IPS DF 6.9 (cell line): ENCODE data around the gene ATP6V0C.

Experiments
- DNase-seq: peaks from one replicate; pipeline ENCODE4 v3.0.0-alpha.2; 2013; ENCODE audit warnings: low read depth, low spot score
- H3K27ac ChIP-seq: one replicate; pipeline ENCODE4 v1.5.1; 2013; ENCODE audit warnings: low read length, control low read depth
- H3K27me3 ChIP-seq: 2 replicates; pipeline ENCODE4 v1.6.1; 2013; ENCODE audit warnings: mild to moderate bottlenecking, low read length; ENCODE audit not compliant: control insufficient read depth, insufficient read depth
- H3K36me3 ChIP-seq: 2 replicates; pipeline ENCODE4 v1.6.1; 2013; ENCODE audit warnings: low read length; ENCODE audit not compliant: control insufficient read depth, insufficient read depth
- H3K4me1 ChIP-seq: 2 replicates; pipeline ENCODE4 v1.6.1; 2013; ENCODE audit warnings: low read length; ENCODE audit not compliant: control insufficient read depth, insufficient read depth
- H3K4me3 ChIP-seq: 2 replicates; pipeline ENCODE4 v1.5.1; 2013; ENCODE audit warnings: mild to moderate bottlenecking, low read length
- H3K9me3 ChIP-seq: 2 replicates; pipeline ENCODE4 v1.6.1; 2013; ENCODE audit warnings: low read length, inconsistent platforms; ENCODE audit not compliant: control insufficient read depth, insufficient read depth
- WGBS: extraction: QIAGEN DNeasy Blood & Tissue Kit; methylation state at CpG from one replicate; pipeline ENCODE4 v1.1.7; 2013; ENCODE audit warnings: mixed read lengths, missing lambda C conversion rate; ENCODE audit not compliant: insufficient read length, insufficient coverage; 5-methylcytosine and 5-hydroxymethylcytosine counted together

Gene ATP6V0C

DNA sequence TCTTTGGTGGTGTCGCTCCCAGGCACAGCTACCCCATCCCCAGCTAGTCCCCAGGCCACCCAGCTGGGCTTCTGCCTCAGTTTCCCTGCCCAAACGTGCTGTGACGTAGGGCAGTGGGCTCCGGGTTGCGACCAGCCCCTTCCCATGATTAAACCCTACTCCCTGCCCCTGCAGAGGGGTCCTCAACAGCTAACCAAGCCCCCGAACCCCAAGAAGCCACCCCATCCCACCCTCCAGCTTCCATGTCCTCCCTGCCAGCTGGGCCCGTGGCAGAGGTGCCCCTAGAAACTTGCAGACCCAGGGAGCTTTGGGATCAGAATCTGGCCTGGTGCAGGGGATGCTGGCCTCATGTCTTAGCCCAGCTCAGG lies 43.5 kb upstream of the ATP6V0C start:
- DNase-seq: no peak
- Histone ChIP-seq H3K4me3 (no peak overlapping the region), H3K27me3 (peaks cover 17% of the 10 kb centered on the region), H3K9me3 (no peaks in the 10 kb centered on the region), H3K27ac (no peak overlapping the region), H3K36me3 (no peaks in the 10 kb centered on the region), H3K4me1 (peaks cover 23% of the 10 kb centered on the region)
- WGBS: no CpG with 5 or more reads among the region's 7 CpGs

DNA sequence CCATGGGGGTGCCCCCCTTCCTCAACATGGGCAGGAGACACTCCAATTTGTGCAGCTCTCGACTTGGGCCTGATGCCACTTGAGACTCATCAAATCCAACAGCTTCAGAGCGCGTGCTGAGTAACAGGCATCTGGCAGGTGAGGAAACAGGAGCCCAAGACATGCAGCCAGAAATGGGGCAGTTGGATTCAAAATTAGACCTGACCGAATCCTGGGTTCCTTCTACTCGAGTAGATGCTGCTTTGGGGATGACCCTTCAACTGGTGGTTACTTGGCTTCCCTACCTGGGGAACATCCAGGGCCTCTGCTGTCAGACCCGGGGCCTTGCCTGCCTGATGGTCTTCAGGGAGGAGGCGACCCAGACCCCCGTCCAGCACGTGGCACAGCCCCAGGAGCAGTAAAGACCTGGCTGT lies 43.1 kb upstream of the ATP6V0C start:
- no peaks in the 10 kb centered on the region for H3K36me3 ChIP-seq
- no peak for DNase-seq
- H3K27ac ChIP-seq: no peak overlapping the region
- H3K4me3 ChIP-seq: peak overlapping the region; percentile 24; the same call in 1 of the 2 replicates
- peaks cover 23% of the 10 kb centered on the region for H3K4me1 ChIP-seq
- peaks cover 17% of the 10 kb centered on the region for H3K27me3 ChIP-seq
- H3K9me3 ChIP-seq: no peaks in the 10 kb centered on the region
- no CpG with 5 or more reads among the region's 9 CpGs for WGBS

DNA sequence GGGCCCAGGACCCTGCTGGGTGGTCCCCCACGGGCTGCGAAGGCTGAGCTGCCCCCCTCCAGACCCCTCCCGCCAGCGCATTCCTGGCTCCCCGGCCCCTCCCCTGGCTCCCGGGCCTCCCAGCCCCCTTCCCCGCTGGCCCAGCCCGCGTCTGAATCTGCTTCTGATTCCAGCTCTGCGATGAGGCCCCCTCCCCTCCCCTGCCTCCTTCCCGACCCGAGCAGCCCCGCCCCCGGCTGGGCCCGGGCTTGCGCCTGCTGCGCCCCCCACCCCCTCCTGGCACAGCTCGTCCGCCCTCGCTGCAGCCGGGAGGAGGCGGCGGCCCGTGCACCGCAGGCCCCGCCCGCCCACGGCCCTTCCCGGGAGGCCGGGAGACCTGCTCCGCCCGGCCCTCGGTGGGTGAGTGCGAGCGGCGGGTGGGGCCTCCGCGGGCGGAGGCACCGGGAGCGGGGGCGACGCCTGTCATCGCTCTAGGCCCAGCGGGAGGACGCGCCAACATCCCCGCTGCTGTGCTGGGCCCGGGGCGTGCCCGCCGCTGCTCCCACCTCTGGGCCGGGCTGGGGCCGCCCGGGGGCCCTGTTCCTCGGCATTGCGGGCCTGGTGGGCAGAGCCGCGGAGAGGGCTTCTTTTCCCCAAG lies 42.6 kb upstream of the ATP6V0C start, which contains the start of gene NTN3:
NTN3 (plus strand) TSS at position 282 of the 637 bp plus-strand sequence. CDS start 405 bp downstream, outside the sequence.
- DNase-seq: no peak
- Histone ChIP-seq H3K4me3 (peak within 1 kb of the TSS; percentile 24; the same call in 1 of the 2 replicates), H3K27me3 (peaks cover 17% of the 10 kb centered on the region), H3K36me3 (no peaks in the 10 kb centered on the region), H3K9me3 (no peaks in the 10 kb centered on the region), H3K27ac (no peak within 1 kb of the TSS), H3K4me1 (peaks cover 23% of the 10 kb centered on the region)
- no CpG with 5 or more reads among the region's 59 CpGs for WGBS

DNA sequence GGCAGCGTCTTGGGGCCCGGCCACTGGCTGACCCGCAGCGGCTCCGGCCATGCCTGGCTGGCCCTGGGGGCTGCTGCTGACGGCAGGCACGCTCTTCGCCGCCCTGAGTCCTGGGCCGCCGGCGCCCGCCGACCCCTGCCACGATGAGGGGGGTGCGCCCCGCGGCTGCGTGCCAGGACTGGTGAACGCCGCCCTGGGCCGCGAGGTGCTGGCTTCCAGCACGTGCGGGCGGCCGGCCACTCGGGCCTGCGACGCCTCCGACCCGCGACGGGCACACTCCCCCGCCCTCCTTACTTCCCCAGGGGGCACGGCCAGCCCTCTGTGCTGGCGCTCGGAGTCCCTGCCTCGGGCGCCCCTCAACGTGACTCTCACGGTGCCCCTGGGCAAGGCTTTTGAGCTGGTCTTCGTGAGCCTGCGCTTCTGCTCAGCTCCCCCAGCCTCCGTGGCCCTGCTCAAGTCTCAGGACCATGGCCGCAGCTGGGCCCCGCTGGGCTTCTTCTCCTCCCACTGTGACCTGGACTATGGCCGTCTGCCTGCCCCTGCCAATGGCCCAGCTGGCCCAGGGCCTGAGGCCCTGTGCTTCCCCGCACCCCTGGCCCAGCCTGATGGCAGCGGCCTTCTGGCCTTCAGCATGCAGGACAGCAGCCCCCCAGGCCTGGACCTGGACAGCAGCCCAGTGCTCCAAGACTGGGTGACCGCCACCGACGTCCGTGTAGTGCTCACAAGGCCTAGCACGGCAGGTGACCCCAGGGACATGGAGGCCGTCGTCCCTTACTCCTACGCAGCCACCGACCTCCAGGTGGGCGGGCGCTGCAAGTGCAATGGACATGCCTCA lies 41.9 kb upstream of the ATP6V0C start:
- WGBS: no CpG with 5 or more reads among the region's 61 CpGs
- Histone ChIP-seq H3K36me3 (no peaks in the 10 kb centered on the region), H3K4me3 (peak overlapping the region; percentile 24; the same call in 1 of the 2 replicates), H3K27ac (no peak overlapping the region), H3K27me3 (peaks cover 17% of the 10 kb centered on the region), H3K4me1 (peaks cover 23% of the 10 kb centered on the region), H3K9me3 (no peaks in the 10 kb centered on the region)
- DNase-seq: no peak

DNA sequence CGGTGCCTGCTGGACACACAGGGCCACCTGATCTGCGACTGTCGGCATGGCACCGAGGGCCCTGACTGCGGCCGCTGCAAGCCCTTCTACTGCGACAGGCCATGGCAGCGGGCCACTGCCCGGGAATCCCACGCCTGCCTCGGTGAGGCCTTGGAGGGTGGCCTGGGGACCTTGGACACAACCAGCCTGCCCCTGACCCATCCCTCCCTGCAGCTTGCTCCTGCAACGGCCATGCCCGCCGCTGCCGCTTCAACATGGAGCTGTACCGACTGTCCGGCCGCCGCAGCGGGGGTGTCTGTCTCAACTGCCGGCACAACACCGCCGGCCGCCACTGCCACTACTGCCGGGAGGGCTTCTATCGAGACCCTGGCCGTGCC lies 41.3 kb upstream of the ATP6V0C start:
- H3K27ac ChIP-seq: no peak overlapping the region
- peaks cover 20% of the 10 kb centered on the region for H3K4me1 ChIP-seq
- peaks cover 17% of the 10 kb centered on the region for H3K27me3 ChIP-seq
- no peak for DNase-seq
- H3K9me3 ChIP-seq: no peaks in the 10 kb centered on the region
- no CpG with 5 or more reads among the region's 27 CpGs for WGBS
- no peak overlapping the region for H3K4me3 ChIP-seq
- H3K36me3 ChIP-seq: no peaks in the 10 kb centered on the region

DNA sequence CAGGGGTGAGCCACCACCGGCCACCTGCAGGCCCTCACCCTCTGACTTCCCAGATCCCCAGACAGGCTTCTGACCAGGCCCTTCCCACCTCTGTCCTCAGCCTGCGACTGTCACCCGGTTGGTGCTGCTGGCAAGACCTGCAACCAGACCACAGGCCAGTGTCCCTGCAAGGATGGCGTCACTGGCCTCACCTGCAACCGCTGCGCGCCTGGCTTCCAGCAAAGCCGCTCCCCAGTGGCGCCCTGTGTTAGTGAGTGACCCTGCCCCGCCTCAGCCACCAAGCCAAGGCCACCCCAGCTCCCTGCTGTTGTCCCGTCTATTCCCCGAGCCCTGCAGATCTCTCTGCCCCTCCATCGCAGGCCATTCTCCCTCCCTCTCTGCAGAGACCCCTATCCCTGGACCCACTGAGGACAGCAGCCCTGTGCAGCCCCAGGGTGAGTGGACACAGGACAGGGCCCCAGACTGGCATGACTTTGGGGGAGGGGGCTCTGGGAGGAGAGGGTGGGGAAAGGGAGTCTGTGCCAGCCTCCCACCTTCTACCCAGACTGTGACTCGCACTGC lies 40.8 kb upstream of the ATP6V0C start:
- Histone ChIP-seq H3K27me3 (peaks cover 17% of the 10 kb centered on the region), H3K9me3 (no peaks in the 10 kb centered on the region), H3K27ac (no peak overlapping the region), H3K4me1 (peaks cover 19% of the 10 kb centered on the region), H3K36me3 (no peaks in the 10 kb centered on the region), H3K4me3 (no peak overlapping the region; the same call in 1 of the 2 replicates)
- DNase-seq: no peak
- no CpG with 5 or more reads among the region's 14 CpGs for WGBS

DNA sequence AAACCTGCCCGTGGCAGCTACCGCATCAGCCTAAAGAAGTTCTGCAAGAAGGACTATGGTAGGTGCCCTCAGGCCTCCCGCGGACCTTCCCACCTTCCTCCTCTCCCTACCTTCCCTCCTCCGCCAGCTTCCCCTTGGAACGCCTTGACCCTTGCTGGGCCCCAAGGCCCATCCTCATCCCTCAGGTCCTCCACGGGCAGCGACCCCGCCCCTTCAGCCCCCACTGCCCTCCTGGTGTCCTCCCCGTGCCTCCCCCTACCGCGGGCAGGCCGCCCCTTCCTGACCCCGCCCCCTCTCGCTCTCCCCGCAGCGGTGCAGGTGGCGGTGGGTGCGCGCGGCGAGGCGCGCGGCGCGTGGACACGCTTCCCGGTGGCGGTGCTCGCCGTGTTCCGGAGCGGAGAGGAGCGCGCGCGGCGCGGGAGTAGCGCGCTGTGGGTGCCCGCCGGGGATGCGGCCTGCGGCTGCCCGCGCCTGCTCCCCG lies 40.3 kb upstream of the ATP6V0C start:
- Histone ChIP-seq H3K27ac (no peak overlapping the region), H3K4me3 (peak overlapping the region; percentile 36; the same call in 1 of the 2 replicates), H3K9me3 (no peaks in the 10 kb centered on the region), H3K36me3 (no peaks in the 10 kb centered on the region), H3K27me3 (peaks cover 17% of the 10 kb centered on the region), H3K4me1 (peaks cover 16% of the 10 kb centered on the region)
- no peak for DNase-seq
- WGBS: no CpG with 5 or more reads among the region's 49 CpGs

DNA sequence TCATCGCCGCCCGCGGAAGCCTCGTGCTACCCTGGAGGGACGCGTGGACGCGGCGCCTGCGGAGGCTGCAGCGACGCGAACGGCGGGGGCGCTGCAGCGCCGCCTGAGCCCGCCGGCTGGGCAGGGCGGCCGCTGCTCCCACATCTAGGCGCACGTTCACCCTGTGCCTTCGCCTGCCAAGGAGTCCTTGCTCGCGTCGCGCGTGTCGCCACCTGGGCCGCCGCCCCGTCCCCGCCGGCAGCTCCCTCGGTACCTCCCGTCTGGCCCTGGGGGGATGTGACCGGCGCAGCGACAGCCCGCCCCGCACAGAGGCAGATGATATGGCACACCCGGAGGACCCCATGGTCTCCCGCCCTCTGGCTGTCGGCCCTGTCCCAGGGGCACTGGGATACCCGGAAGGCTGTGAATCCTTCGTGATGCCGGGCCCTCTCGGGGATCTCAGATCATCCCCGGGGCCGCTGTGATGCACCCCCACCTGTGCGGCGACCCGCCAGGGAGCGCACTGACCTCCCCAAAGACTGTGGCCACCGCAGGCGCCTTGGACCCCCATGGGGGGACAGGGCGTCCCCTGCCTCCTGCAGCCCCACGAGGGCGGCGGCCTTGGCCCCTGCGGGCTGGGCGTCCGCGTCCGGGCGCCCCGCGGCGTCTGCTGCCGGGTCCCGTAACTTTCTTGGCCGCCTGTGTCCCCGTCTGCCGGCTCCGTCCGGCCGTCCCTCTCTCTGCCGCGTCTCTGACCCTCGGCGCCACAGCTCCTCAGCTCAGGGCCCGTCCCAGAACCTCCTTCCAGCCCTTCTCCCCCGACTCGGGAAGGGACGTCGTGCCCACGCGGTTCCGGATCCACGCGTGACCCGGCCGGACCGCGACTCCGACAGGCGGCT lies 39.5 kb upstream of the ATP6V0C start:
- Histone ChIP-seq H3K36me3 (no peaks in the 10 kb centered on the region), H3K9me3 (no peaks in the 10 kb centered on the region), H3K4me1 (peaks cover 11% of the 10 kb centered on the region), H3K27ac (no peak overlapping the region), H3K27me3 (peaks cover 13% of the 10 kb centered on the region), H3K4me3 (peak overlapping the region; percentile 74)
- DNase-seq: no peak
- WGBS: no CpG with 5 or more reads among the region's 100 CpGs

DNA sequence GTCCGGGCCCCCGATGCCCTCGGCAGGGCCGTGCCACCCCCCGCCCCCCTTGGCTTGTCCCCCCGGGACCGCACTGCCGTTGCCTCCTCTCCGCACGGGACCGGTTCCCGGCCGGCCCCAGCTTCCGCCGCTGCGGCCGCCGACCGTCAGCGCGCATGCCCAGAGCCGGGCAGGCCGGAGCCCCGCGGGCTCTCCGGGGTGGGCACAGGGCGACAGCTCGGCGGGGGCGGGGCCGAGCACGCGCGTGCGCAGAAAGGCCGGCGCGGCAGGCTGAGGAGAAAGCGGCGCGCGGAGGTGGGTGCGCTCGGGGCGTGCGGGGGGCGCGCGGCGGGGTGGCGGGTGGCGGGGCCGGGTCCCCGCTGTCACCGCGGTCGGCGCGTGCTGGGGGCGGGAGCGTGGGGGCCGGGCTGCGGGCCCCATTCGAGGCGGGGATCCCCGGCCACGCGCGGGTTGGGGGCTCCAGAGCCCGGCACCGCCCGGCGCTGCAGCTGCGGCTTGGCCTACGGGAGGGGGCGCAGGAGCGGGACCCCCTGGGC lies 38.8 kb upstream of the ATP6V0C start, which contains the start of gene TBC1D24:
TBC1D24 (plus strand) TSS at position 251 of the 536 bp plus-strand sequence. CDS start 21,022 bp downstream, outside the sequence.
- H3K27ac ChIP-seq: no peak within 1 kb of the TSS
- peaks cover 8% of the 10 kb centered on the region for H3K4me1 ChIP-seq
- DNase-seq: no peak
- no peaks in the 10 kb centered on the region for H3K9me3 ChIP-seq
- peaks cover 12% of the 10 kb centered on the region for H3K27me3 ChIP-seq
- no peaks in the 10 kb centered on the region for H3K36me3 ChIP-seq
- WGBS: no CpG with 5 or more reads among the region's 77 CpGs
- H3K4me3 ChIP-seq: peak within 1 kb of the TSS; percentile 74
